ENCODE measurements around the gene SDHAF1. TPM values are rescaled to one million over a fixed set of nuclear protein-coding genes. Genes with fewer than 3 reads are reported as not detected.
"Not testable (repeated sequence)": the region's sequence is repeated elsewhere in the genome, so short reads cannot be mapped to it uniquely, and the experiment has no call there.

The SDHAF1 gene
- total and polyA plus RNA-seq, 5 donors, result 10.9 to 14.9 (median 12.9) TPM

DNA sequence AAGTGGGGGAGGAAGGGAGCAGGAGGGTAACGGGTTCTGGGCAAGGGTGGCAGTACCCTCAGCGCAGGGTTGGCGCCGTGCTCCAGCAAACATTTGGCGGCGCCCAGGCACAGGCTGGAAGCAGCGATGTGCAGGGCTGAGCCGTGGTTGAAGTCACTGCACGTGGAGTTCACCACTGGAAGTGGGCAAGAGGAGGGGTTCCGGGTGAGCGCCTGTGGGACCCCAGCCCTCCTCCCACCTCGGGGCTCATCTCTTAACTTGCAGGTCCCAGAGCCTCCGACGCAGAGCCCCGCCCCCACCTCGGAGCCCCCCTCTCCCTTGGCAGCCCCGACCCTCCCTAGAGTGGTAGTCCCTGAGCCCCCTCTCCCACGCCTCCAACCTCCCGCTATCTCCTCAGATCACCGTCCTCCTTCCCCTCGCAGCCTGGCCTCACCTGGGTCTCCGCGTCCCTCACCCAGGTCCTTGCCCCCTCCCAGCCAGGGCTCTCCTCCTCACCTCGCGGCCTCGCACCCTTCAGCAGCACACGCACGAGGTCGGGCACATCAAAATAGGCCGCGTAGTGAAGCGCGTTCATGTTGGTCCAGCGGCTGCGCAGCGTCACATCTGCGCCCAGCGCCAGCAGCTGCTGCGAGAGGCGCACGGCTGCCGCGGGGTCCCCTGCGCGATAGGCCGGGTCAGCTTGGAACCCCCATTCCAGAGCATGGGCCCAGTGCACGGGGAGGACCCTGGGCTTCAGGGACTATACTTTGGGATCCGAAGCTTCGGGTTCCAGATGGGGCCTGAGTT lies 31.3 kb downstream of the SDHAF1 start:
- Histone ChIP-seq H3K4me1 (ENCODE audit: control insufficient read depth, insufficient read depth, low read length) (no peaks in the 10 kb centered on the region), H3K4me3 (ENCODE audit: low read length) (no peak overlapping the region), H3K27ac (ENCODE audit: low read length) (no peak overlapping the region), H3K9me3 (ENCODE audit: control insufficient read depth, low read length) (no peaks in the 10 kb centered on the region), H3K27me3 (ENCODE audit: control insufficient read depth, insufficient read depth) (no peaks in the 10 kb centered on the region)
- DNase-seq (peak in 1 of 3 donors; percentile 30), ATAC-seq (peak in 1 of 2 donors; percentile 18)
- intact Hi-C loops (cut with DNase I), result no loop called here
- WGBS, result 94% methylated on average over 49 of the region's 49 CpGs

DNA sequence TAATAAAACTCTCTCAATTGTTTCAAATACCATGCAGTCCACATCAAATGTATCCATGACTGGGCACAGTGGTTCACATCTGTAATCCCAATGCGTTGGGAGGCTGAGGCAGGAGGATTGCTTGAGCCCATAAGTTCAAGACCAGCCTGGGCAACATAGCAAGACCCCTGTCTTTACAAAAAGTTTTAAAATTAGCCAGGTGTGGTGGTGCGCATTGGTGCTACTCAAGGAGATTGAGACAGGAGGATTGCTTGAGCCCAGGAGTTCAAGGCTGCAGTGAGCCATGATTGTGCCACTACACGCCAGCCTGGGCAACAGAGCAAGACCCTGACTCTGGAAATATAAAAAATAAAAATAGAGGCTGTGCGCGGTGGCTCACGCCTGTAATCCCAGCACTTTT lies 32.7 kb downstream of the SDHAF1 start:
- ATAC-seq, result no peak
- Histone ChIP-seq H3K27me3 (ENCODE audit: control insufficient read depth, insufficient read depth) (no peaks in the 10 kb centered on the region), H3K4me3 (ENCODE audit: low read length) (no peak overlapping the region), H3K4me1 (ENCODE audit: control insufficient read depth, insufficient read depth, low read length) (peaks cover 2% of the 10 kb centered on the region), H3K9me3 (ENCODE audit: control insufficient read depth, low read length) (no peaks in the 10 kb centered on the region), H3K27ac (ENCODE audit: low read length) (no peak overlapping the region)
- no peak for DNase-seq
- 94% methylated on average over 6 of the region's 6 CpGs for WGBS
- intact Hi-C loops (cut with DNase I), result no loop called here

DNA sequence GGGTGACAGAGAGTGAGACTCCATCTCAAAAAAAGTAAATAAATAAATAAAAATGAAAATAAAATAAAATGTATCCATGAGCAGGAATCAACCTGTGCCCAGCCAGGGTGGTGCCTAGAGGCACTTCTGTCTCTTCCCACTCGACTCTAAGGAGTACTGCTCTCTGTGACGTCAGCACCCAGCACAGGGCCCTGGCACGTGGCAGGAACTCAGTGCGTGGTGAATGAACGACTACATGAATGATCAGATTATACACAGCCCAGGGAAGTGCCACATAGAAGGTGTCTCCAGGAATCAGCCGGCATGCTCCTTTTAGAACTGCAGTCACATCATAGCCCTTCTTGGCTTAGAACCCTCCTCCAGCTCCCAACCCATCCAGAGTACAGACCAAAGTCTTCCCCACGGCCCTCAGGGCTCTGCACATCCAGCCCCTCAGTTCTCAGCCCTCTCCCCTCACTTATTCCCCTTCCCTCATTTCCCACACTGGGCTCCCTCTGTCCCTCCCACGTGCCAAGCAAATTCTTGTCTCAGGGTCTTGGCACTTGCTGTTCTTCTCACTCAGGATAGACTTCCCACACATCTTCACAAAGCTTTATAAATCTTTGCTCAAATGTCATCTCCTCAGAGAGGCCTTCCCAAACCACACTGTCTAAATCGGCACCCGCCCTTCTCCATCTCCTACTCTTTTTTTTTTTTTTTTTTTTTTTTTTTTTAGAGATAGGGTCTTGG lies 33.5 kb downstream of the SDHAF1 start:
- H3K9me3 ChIP-seq (ENCODE audit: control insufficient read depth, low read length), result no peaks in the 10 kb centered on the region
- H3K4me3 ChIP-seq (ENCODE audit: low read length), result no peak overlapping the region
- ATAC-seq (no peak), DNase-seq (no peak)
- no peak overlapping the region for H3K27ac ChIP-seq (ENCODE audit: low read length)
- 74% methylated on average over 10 of the region's 10 CpGs for WGBS
- peaks cover 2% of the 10 kb centered on the region for H3K4me1 ChIP-seq (ENCODE audit: control insufficient read depth, insufficient read depth, low read length)
- H3K27me3 ChIP-seq (ENCODE audit: control insufficient read depth, insufficient read depth), result no peaks in the 10 kb centered on the region
- intact Hi-C loops (cut with DNase I), result no loop called here

DNA sequence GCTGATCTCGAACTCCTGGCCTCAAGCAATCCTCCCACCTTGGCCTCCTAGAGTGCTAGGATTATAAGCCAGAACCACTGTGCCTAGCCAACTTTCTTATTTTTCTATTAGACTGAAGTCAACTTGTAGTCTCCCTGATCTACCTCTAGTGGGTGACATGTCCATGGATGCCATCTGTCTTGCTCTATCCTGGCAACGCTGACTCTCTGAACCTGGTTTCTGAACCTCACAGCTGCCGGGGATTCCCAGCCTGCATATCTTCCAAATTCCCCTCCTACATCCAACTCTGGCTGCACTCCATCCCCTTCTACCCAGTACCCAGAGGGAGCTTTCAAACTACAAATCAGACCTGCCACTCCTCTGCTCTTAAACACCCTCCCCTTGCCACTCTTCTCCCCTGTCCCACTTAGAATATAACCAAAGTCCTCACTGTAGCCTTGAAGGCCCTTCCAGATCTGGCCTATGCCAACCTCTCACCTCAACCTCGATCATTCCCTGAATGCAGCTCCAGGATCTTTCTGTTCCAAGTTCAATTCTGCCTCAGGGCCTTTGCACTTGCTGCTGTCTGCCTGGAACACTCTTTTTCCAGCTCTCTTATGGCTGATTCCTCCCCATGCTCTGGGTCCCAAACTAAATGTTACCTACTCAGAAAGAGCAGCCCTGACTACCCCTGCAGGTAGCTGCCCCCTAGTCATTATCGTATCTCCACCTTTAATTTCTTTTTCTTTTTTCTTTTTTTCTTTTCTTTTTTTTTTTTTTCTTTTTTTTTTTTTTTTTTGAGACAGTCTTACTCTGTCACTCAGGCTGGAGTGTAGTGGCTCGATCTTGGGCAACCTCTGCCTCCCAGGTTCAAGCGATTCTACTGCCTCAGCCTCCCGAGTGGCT lies 35.5 kb downstream of the SDHAF1 start:
- 90% methylated on average over 8 of the region's 8 CpGs for whole genome bisulfite sequencing
- no peak for ATAC-seq

DNA sequence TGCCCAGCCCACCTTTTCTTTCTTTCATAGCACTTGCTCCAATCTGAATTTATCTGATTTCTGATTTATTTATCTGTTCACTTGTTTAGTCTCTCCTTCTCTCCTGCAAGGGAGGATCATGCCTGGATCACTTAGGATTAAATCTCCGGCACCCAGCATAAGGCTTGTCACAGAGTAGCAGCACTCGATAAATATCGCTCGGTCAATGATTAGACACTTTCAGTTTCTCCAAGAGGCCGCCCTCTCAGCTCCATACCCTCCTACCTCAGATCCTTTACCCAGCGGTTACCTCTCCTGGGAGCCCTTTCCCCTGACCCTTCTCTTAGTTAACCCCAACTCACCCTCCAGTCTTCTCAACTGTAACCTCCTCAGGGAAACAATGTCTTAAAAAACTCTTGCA lies 36.3 kb downstream of the SDHAF1 start:
- Histone ChIP-seq H3K27me3 (ENCODE audit: control insufficient read depth, insufficient read depth) (no peaks in the 10 kb centered on the region), H3K9me3 (ENCODE audit: control insufficient read depth, low read length) (no peaks in the 10 kb centered on the region), H3K4me3 (ENCODE audit: low read length) (no peak overlapping the region), H3K27ac (ENCODE audit: low read length) (no peak overlapping the region), H3K4me1 (ENCODE audit: control insufficient read depth, insufficient read depth, low read length) (peaks cover 2% of the 10 kb centered on the region)
- intact Hi-C loops (cut with DNase I), result no loop called here
- DNase-seq (no peak), ATAC-seq (no peak)
- WGBS, result 89% methylated on average over 6 of the region's 6 CpGs

More for the DNA sequence above, 35.5 kb downstream of the SDHAF1 start:
- intact Hi-C loops (cut with DNase I), result no loop called here
- peaks cover 2% of the 10 kb centered on the region for H3K4me1 ChIP-seq (ENCODE audit: control insufficient read depth, insufficient read depth, low read length)
- DNase-seq, result no peak
- no peaks in the 10 kb centered on the region for H3K27me3 ChIP-seq (ENCODE audit: control insufficient read depth, insufficient read depth)
- H3K27ac ChIP-seq (ENCODE audit: low read length), result no peak overlapping the region
- H3K4me3 ChIP-seq (ENCODE audit: low read length), result no peak overlapping the region
- no peaks in the 10 kb centered on the region for H3K9me3 ChIP-seq (ENCODE audit: control insufficient read depth, low read length)

DNA sequence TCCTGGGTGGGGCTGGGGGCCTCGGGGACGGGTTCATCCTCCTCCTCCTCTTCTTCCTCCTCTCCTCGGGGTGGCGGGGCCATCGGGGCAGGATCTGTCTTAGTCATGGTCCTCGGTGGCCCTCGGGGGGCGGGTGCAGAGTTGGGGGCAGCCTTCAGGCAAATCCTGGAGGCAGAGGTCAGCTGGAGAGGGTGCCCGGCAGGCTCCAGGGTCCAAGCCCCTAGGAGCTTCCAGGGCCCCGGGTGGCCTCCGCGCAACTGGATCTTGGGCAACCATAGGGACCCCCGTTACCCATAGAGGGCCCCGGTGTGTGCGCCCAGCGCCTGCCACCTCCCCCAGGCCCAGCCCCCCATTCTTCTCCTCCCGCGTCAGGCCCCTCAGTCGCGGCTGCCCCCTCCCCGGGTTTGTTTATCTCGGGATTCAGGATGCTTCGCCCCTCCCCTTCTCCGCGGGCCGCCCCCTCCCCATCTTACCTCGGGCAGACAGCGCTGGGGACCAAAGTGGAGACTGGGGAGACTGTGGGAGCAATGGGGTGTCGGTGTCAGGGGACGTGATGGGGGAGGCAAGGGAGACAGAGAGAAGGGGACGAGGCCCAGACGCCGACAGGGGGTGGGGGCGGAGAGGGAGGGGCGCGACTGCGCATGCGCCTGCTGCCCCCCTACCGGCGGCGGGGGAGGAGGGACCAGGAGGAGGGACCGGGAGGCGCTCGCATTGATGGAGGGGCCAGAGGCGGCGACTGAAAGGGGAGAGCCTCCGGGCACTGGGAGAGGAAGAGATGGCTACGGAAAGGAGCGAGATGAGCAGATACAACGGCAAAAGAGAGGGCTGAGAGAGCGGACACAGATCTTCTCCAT lies 37.5 kb downstream of the SDHAF1 start, which contains the start of gene CLIP3:
TSS of gene CLIP3 (minus strand) at position 623 of the 854 bp plus-strand sequence. CDS start at position 107, 516 bp downstream.
- Histone ChIP-seq H3K27ac (ENCODE audit: low read length) (no peak within 1 kb of the TSS), H3K4me1 (ENCODE audit: control insufficient read depth, insufficient read depth, low read length) (peaks cover 2% of the 10 kb centered on the region), H3K4me3 (ENCODE audit: low read length) (peak within 1 kb of the TSS; percentile 75), H3K9me3 (ENCODE audit: control insufficient read depth, low read length) (no peaks in the 10 kb centered on the region), H3K27me3 (ENCODE audit: control insufficient read depth, insufficient read depth) (no peaks in the 10 kb centered on the region)
- intact Hi-C loops (cut with DNase I), result no loop called here
- 4% methylated on average over 51 of the region's 51 CpGs for WGBS
- peak; percentile 82 to 87 for ATAC-seq
- peak; percentile 82 to 92 (median 89) for DNase-seq

DNA sequence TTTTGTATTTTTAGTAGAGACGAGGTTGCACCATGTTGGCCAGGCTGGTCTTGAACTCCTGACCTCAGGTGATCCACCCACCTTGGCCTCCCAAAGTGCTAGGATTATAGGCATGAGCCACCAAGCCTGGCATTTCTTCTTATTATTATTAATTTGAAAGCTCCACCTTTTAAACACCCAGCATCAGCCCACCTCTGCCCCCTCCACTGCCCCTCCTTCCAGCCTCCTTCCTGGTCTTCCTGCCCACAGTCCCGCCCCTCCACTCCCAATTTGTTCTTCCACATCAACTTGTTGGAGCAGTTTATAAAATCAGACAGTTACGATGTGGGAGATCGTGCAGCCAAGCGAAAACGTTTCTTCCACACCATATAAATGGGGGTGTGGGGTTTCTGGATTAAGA lies 45.5 kb downstream of the SDHAF1 start:
- Histone ChIP-seq H3K9me3 (ENCODE audit: control insufficient read depth, low read length) (no peaks in the 10 kb centered on the region), H3K4me1 (ENCODE audit: control insufficient read depth, insufficient read depth, low read length) (no peaks in the 10 kb centered on the region), H3K27ac (ENCODE audit: low read length) (no peak overlapping the region), H3K27me3 (ENCODE audit: control insufficient read depth, insufficient read depth) (no peaks in the 10 kb centered on the region), H3K4me3 (ENCODE audit: low read length) (no peak overlapping the region)
- DNase-seq, result no peak
- ATAC-seq, result no peak
- intact Hi-C loops (cut with DNase I), result no loop called here
- WGBS, result 89% methylated on average over 6 of the region's 6 CpGs

DNA sequence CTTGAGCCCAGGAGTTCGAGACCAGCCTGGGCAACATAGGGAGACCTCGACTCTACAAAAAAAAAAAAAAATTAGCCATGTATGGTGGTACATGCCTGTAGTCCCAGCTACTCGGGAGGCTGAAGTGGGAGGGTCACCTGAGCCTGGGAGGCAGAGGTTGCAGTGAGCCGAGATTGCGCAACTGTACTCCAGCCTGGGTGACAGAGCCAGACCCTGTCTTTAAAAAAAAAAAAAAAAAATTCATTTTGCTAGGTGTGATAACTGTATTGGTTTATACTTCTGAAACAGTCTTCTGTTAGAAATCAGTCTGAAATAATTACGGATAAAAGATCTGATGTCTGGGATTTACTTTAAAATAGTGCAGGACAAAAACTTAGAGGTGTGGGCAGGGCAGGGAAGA lies 46.1 kb downstream of the SDHAF1 start:
- ATAC-seq; DNase-seq; H3K4me3 ChIP-seq (ENCODE audit: low read length); H3K4me1 ChIP-seq (ENCODE audit: control insufficient read depth, insufficient read depth, low read length); H3K9me3 ChIP-seq (ENCODE audit: control insufficient read depth, low read length); intact Hi-C loops (cut with DNase I); H3K27ac ChIP-seq (ENCODE audit: low read length); H3K27me3 ChIP-seq (ENCODE audit: control insufficient read depth, insufficient read depth): not testable (repeated sequence)
- 93% methylated on average over 6 of the region's 6 CpGs for WGBS

DNA sequence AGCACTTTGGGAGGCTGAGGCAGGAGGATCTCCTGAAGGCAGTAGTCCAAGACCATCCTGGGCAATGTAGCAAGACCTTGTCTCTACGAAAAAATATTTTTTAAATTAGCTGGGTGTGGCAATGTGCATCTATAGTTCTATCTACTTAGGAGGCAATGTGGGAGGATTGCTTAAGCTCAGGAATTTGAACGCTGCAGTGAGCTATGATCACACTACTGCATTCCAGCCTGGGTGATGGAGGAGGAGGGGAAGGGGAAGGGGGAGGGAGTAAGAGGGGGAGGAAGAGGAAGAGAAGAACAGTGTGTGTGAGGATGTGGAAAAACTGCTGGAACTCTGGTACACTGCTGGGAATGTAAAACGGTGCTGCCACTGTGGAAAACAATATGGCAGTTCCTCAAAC lies 46.8 kb downstream of the SDHAF1 start:
- no peak overlapping the region for H3K27ac ChIP-seq (ENCODE audit: low read length)
- intact Hi-C loops (cut with DNase I), result no loop called here
- no peaks in the 10 kb centered on the region for H3K27me3 ChIP-seq (ENCODE audit: control insufficient read depth, insufficient read depth)
- peak; percentile 43 to 60 for ATAC-seq
- 13% methylated on average over 3 of the region's 3 CpGs for WGBS
- no peak for DNase-seq
- H3K9me3 ChIP-seq (ENCODE audit: control insufficient read depth, low read length), result no peaks in the 10 kb centered on the region
- no peaks in the 10 kb centered on the region for H3K4me1 ChIP-seq (ENCODE audit: control insufficient read depth, insufficient read depth, low read length)
- no peak overlapping the region for H3K4me3 ChIP-seq (ENCODE audit: low read length)

DNA sequence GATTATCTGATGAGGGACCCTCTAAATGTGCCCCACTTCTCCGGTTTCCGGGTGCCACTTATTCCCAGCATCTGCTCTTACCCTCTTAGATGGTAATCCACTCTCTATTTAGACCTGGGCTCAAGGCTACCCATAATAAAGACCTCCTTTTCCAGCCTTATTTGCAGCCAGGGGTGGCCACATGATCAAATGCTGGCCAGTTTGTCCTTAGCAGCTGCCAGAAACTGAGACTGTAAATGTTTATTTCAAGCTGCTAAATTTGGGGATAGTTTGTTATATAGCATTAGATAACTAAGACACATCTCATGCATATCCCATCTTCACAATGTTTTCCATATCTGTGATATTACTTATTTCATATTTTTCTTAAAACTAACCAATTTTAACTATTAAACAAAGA lies 49.0 kb downstream of the SDHAF1 start:
- no peaks in the 10 kb centered on the region for H3K27me3 ChIP-seq (ENCODE audit: control insufficient read depth, insufficient read depth)
- H3K4me1 ChIP-seq (ENCODE audit: control insufficient read depth, insufficient read depth, low read length), result no peaks in the 10 kb centered on the region
- 96% methylated on average over 2 of the region's 2 CpGs for WGBS
- ATAC-seq (no peak), DNase-seq (no peak)
- no peak overlapping the region for H3K4me3 ChIP-seq (ENCODE audit: low read length)
- H3K27ac ChIP-seq (ENCODE audit: low read length), result no peak overlapping the region
- no peaks in the 10 kb centered on the region for H3K9me3 ChIP-seq (ENCODE audit: control insufficient read depth, low read length)
- intact Hi-C loops (cut with DNase I), result no loop called here

Data from right cardiac atrium (tissue), 5 donors.